Activated T-helper 2 cell treated with anti-CD3 and anti-CD28 coated beads, Interferon-gamma antibody, Interleukin-2, Interleukin-4, amounts not matched to agents 10 μg/mL and 5 μg/mL and 100 μg/mL, durations not matched to agents 14 hours and 24 hours and 36 hours (primary cell): ENCODE data around the gene KLHL28. TPM values are rescaled to one million over a fixed set of nuclear protein-coding genes. Genes with fewer than 3 reads are reported as not detected.
A peak's percentile ranks its signal among the peaks of the same experiment; 100 is the strongest.

Experiments
- DNase-seq: peaks from one replicate; pipeline ENCODE4 v3.0.0; 2021; ENCODE audit warnings: low spot score
- H3K27ac Mint-ChIP-seq: one replicate; pipeline ENCODE4 v1.8.0; 2021; ENCODE audit warnings: mixed read lengths
- H3K27me3 Mint-ChIP-seq: one replicate; pipeline ENCODE4 v1.8.0; 2021; ENCODE audit warnings: low read depth, mixed read lengths
- H3K36me3 Mint-ChIP-seq: one replicate; pipeline ENCODE4 v1.8.0; 2021; ENCODE audit warnings: low read depth, mixed read lengths
- H3K4me1 Mint-ChIP-seq: one replicate; pipeline ENCODE4 v1.8.0; 2021; ENCODE audit warnings: low read depth, mixed read lengths
- H3K4me3 Mint-ChIP-seq: one replicate; pipeline ENCODE4 v1.8.0; 2021; ENCODE audit warnings: low read depth, mild to moderate bottlenecking, moderate library complexity, mixed read lengths
- H3K9me3 Mint-ChIP-seq: one replicate; pipeline ENCODE4 v1.8.0; 2021; ENCODE audit warnings: mixed read lengths
- intact Hi-C: fragments of 100-400 bp; cut with micrococcal nuclease; formaldehyde crosslinking; loops from one replicate; pipeline ENCODE4 v1.15.1; 2023
- total RNA-seq: library from RNA; stranded (reverse); gene quantifications from 2 replicates; pipeline ENCODE4 v1.2.3, GENCODE V29; 2022

Gene KLHL28
- total RNA-seq, 1 donor from 2014 or later: 17.3 TPM

GRCh38 chr14:44970907-44971306 lies 9.2 kb upstream of the KLHL28 start:
- peaks cover 51% of the 10 kb centered on the region for H3K36me3 Mint-ChIP-seq
- H3K27ac Mint-ChIP-seq: no peak overlapping the region
- H3K27me3 Mint-ChIP-seq: no peaks in the 10 kb centered on the region
- intact Hi-C loops: no loop called here
- H3K4me3 Mint-ChIP-seq: no peak overlapping the region
- no peak for DNase-seq
- peaks cover 53% of the 10 kb centered on the region for H3K4me1 Mint-ChIP-seq
- peaks cover 23% of the 10 kb centered on the region for H3K9me3 Mint-ChIP-seq

GRCh38 chr14:44968714-44969113 lies 7.0 kb upstream of the KLHL28 start:
- intact Hi-C loops: no loop called here
- Mint-ChIP-seq H3K36me3 (peaks cover 57% of the 10 kb centered on the region), H3K9me3 (peaks cover 23% of the 10 kb centered on the region), H3K27me3 (no peaks in the 10 kb centered on the region), H3K27ac (no peak overlapping the region), H3K4me1 (peaks cover 66% of the 10 kb centered on the region), H3K4me3 (no peak overlapping the region)
- DNase-seq: no peak

GRCh38 chr14:44966601-44967336 lies 5.0 kb upstream of the KLHL28 start:
- Mint-ChIP-seq H3K36me3 (peaks cover 50% of the 10 kb centered on the region), H3K9me3 (peaks cover 21% of the 10 kb centered on the region), H3K27ac (no peak overlapping the region), H3K4me3 (peak overlapping the region; percentile 50), H3K4me1 (peaks cover 59% of the 10 kb centered on the region), H3K27me3 (no peaks in the 10 kb centered on the region)
- intact Hi-C loops: no loop called here
- no peak for DNase-seq

GRCh38 chr14:44963775-44964380 lies 2.1 kb upstream of the KLHL28 start:
- Mint-ChIP-seq H3K27ac (peak overlapping the region; percentile 49), H3K9me3 (no peaks in the 10 kb centered on the region), H3K27me3 (no peaks in the 10 kb centered on the region), H3K4me1 (peaks cover 52% of the 10 kb centered on the region), H3K36me3 (peaks cover 25% of the 10 kb centered on the region), H3K4me3 (no peak overlapping the region)
- no peak for DNase-seq
- intact Hi-C loops: loop anchor here (2.0 to 5.0 kb wide), 2 partner anchors 19 to 303 kb away; no protein-coding TSS in a partner anchor

GRCh38 chr14:44963044-44963528 lies 1.3 kb upstream of the KLHL28 start:
- Mint-ChIP-seq H3K27me3 (no peaks in the 10 kb centered on the region), H3K4me1 (peaks cover 48% of the 10 kb centered on the region), H3K4me3 (no peak overlapping the region), H3K27ac (no peak overlapping the region), H3K9me3 (no peaks in the 10 kb centered on the region), H3K36me3 (peaks cover 18% of the 10 kb centered on the region)
- DNase-seq: no peak
- intact Hi-C loops: loop anchor here (2.0 to 5.0 kb wide), 2 partner anchors 20 to 304 kb away; no protein-coding TSS in a partner anchor

GRCh38 chr14:44962334-44963043 lies 742 bp upstream of the KLHL28 start:
- H3K4me3 Mint-ChIP-seq: no peak overlapping the region
- H3K36me3 Mint-ChIP-seq: peaks cover 14% of the 10 kb centered on the region
- no peak for DNase-seq
- intact Hi-C loops: loop anchor here (1.0 to 5.0 kb wide), 4 partner anchors 20 to 305 kb away; partner anchors contain the start of genes FKBP3 and MIS18BP1
- no peaks in the 10 kb centered on the region for H3K27me3 Mint-ChIP-seq
- H3K4me1 Mint-ChIP-seq: peaks cover 47% of the 10 kb centered on the region
- no peaks in the 10 kb centered on the region for H3K9me3 Mint-ChIP-seq
- H3K27ac Mint-ChIP-seq: no peak overlapping the region

- intact Hi-C loops: loop anchor here (1.0 to 5.0 kb wide), 4 partner anchors 16 to 306 kb away; partner anchors contain the start of gene PRPF39
- H3K36me3 Mint-ChIP-seq: peaks cover 12% of the 10 kb centered on the region
- peak; percentile 49 for DNase-seq
- H3K27me3 Mint-ChIP-seq: no peaks in the 10 kb centered on the region
- H3K27ac Mint-ChIP-seq: no peak overlapping the region
- no peaks in the 10 kb centered on the region for H3K9me3 Mint-ChIP-seq
- no peak overlapping the region for H3K4me3 Mint-ChIP-seq
- peaks cover 37% of the 10 kb centered on the region for H3K4me1 Mint-ChIP-seq
Measured at GRCh38 chr14:44961151-44961553, 595 bp downstream of the KLHL28 start.

- no peaks in the 10 kb centered on the region for H3K9me3 Mint-ChIP-seq
- intact Hi-C loops: loop anchor here (1.0 to 5.0 kb wide), 4 partner anchors 16 to 307 kb away; partner anchors contain the start of gene PRPF39
- peaks cover 12% of the 10 kb centered on the region for H3K36me3 Mint-ChIP-seq
- peak overlapping the region; percentile 4 for H3K27ac Mint-ChIP-seq
- H3K27me3 Mint-ChIP-seq: no peaks in the 10 kb centered on the region
- peaks cover 40% of the 10 kb centered on the region for H3K4me1 Mint-ChIP-seq
- no peak overlapping the region for H3K4me3 Mint-ChIP-seq
- no peak for DNase-seq
Measured at GRCh38 chr14:44960646-44961045, 1.1 kb downstream of the KLHL28 start.

- H3K9me3 Mint-ChIP-seq: no peaks in the 10 kb centered on the region
Measured at GRCh38 chr14:44960146-44960545, 1.6 kb downstream of the KLHL28 start.

GRCh38 chr14:44959538-44959937 lies 2.2 kb downstream of the KLHL28 start:
- no peaks in the 10 kb centered on the region for H3K27me3 Mint-ChIP-seq
- H3K4me3 Mint-ChIP-seq: no peak overlapping the region
- H3K27ac Mint-ChIP-seq: no peak overlapping the region
- H3K36me3 Mint-ChIP-seq: peaks cover 10% of the 10 kb centered on the region
- no peak for DNase-seq
- H3K4me1 Mint-ChIP-seq: peaks cover 33% of the 10 kb centered on the region
- intact Hi-C loops: no loop called here
- H3K9me3 Mint-ChIP-seq: no peaks in the 10 kb centered on the region

More at GRCh38 chr14:44960146-44960545, 1.6 kb downstream of the KLHL28 start:
- H3K36me3 Mint-ChIP-seq: peaks cover 10% of the 10 kb centered on the region
- no peak overlapping the region for H3K4me3 Mint-ChIP-seq
- DNase-seq: no peak
- intact Hi-C loops: loop anchor here (2.0 to 5.0 kb wide), 2 partner anchors 15 to 307 kb away; no protein-coding TSS in a partner anchor
- no peaks in the 10 kb centered on the region for H3K27me3 Mint-ChIP-seq
- H3K4me1 Mint-ChIP-seq: peaks cover 36% of the 10 kb centered on the region
- H3K27ac Mint-ChIP-seq: peak overlapping the region; percentile 4

- Mint-ChIP-seq H3K9me3 (no peaks in the 10 kb centered on the region), H3K27me3 (no peaks in the 10 kb centered on the region), H3K36me3 (peaks cover 13% of the 10 kb centered on the region), H3K4me3 (no peak overlapping the region), H3K4me1 (peaks cover 28% of the 10 kb centered on the region), H3K27ac (no peak overlapping the region)
- intact Hi-C loops: no loop called here
- DNase-seq: no peak
Measured at GRCh38 chr14:44956866-44957265, 4.9 kb downstream of the KLHL28 start.

- peaks cover 19% of the 10 kb centered on the region for H3K36me3 Mint-ChIP-seq
- H3K4me3 Mint-ChIP-seq: no peak overlapping the region
- no peaks in the 10 kb centered on the region for H3K27me3 Mint-ChIP-seq
- no peaks in the 10 kb centered on the region for H3K9me3 Mint-ChIP-seq
- DNase-seq: no peak
- H3K27ac Mint-ChIP-seq: no peak overlapping the region
- H3K4me1 Mint-ChIP-seq: peaks cover 28% of the 10 kb centered on the region
- intact Hi-C loops: no loop called here
Measured at GRCh38 chr14:44955528-44955927, 6.2 kb downstream of the KLHL28 start.
